ENCODE results near the gene ARL5C.
A peak's percentile ranks its signal among the peaks of the same experiment; 100 is the strongest.

Gene ARL5C

GRCh38 chr17:39165841-39166349 lies at the start of gene ARL5C:
ARL5C (minus strand) TSS chr17:39166161; CDS start chr17:39165760, 401 bp downstream.
- no peak for DNase-seq

- no peak for DNase-seq
These were observed 47.9 kb upstream of the ARL5C start for GRCh38 chr17:39213852-39214251.

GRCh38 chr17:39212841-39213480 lies 47.0 kb upstream of the ARL5C start:
- DNase-seq = peak; percentile 73

GRCh38 chr17:39212195-39212810 lies 46.3 kb upstream of the ARL5C start:
- DNase-seq = no peak

GRCh38 chr17:39210093-39210434 lies 44.1 kb upstream of the ARL5C start:
- DNase-seq = no peak

- DNase-seq = peak; percentile 85
These were observed 43.5 kb upstream of the ARL5C start for GRCh38 chr17:39209317-39210092.

- DNase-seq = peak; percentile 84
These were observed 42.9 kb upstream of the ARL5C start for GRCh38 chr17:39208893-39209292.

GRCh38 chr17:39208136-39208535 lies 42.2 kb upstream of the ARL5C start:
- peak; percentile 46 for DNase-seq

- DNase-seq = no peak
These were observed 39.2 kb upstream of the ARL5C start for GRCh38 chr17:39205112-39205526.

- no peak for DNase-seq
These were observed 38.3 kb upstream of the ARL5C start for GRCh38 chr17:39204245-39204644.

GRCh38 chr17:39200957-39201510 lies 35.1 kb upstream of the ARL5C start:
- DNase-seq = no peak

GRCh38 chr17:39200070-39200879 lies 34.3 kb upstream of the ARL5C start, which contains the start of gene RPL19:
RPL19 (plus strand) TSS chr17:39200283; CDS start chr17:39200345, 62 bp downstream.
- peak; percentile 97 for DNase-seq

GRCh38 chr17:39199820-39200069 lies 33.8 kb upstream of the ARL5C start:
- DNase-seq = no peak

GRCh38 chr17:39198186-39198566 lies 32.2 kb upstream of the ARL5C start:
- no peak for DNase-seq

- peak; percentile 76 for DNase-seq
These were observed 31.6 kb upstream of the ARL5C start, which contains the start of gene CACNB1 for GRCh38 chr17:39197380-39198185. CACNB1 (minus strand) TSS chr17:39197669; CDS start chr17:39197495, 174 bp downstream.

GRCh38 chr17:39196808-39197291 lies 30.9 kb upstream of the ARL5C start:
- DNase-seq = peak; percentile 39

- DNase-seq = no peak
These were observed 30.4 kb upstream of the ARL5C start for GRCh38 chr17:39196241-39196807.

GRCh38 chr17:39195568-39196160 lies 29.7 kb upstream of the ARL5C start:
- peak; percentile 15 for DNase-seq

- DNase-seq = no peak
These were observed 29.1 kb upstream of the ARL5C start for GRCh38 chr17:39194985-39195524.
